Measurements from ENCODE around the gene MLLT11. TPM values are rescaled to one million over a fixed set of nuclear protein-coding genes. Genes with fewer than 3 reads are reported as not detected.

The MLLT11 gene
- total RNA-seq, 1 donor from 2014 or later = 16.3 TPM

- Mint-ChIP-seq H3K27ac (peak overlapping the region; percentile 69), H3K4me1 (peaks cover 23% of the 10 kb centered on the region), H3K27me3 (ENCODE audit: low read depth) (no peaks in the 10 kb centered on the region), H3K9me3 (no peaks in the 10 kb centered on the region), H3K4me3 (no peak overlapping the region), H3K36me3 (peaks cover 10% of the 10 kb centered on the region)
- TF ChIP-seq CTCF (IDR thresholded peaks at IDR 0.05; ENCODE audit: unreplicated experiment) = no peak
- no peak for DNase-seq (ENCODE audit: low spot score in 2 of 2, unreplicated experiment in 2 of 2)
Observed at GRCh38 chr1:151050051-151050688, 10.0 kb upstream of the MLLT11 start.

- Mint-ChIP-seq H3K27me3 (ENCODE audit: low read depth) (no peaks in the 10 kb centered on the region), H3K36me3 (peaks cover 17% of the 10 kb centered on the region), H3K27ac (peak overlapping the region; percentile 64), H3K4me1 (peaks cover 29% of the 10 kb centered on the region), H3K4me3 (no peak overlapping the region), H3K9me3 (no peaks in the 10 kb centered on the region)
- TF ChIP-seq CTCF (IDR thresholded peaks at IDR 0.05; ENCODE audit: unreplicated experiment) = no peak
- no peak for DNase-seq (ENCODE audit: low spot score in 2 of 2, unreplicated experiment in 2 of 2)
Observed at GRCh38 chr1:151051356-151052009, 8.7 kb upstream of the MLLT11 start.

GRCh38 chr1:151054971-151055547 lies 5.1 kb upstream of the MLLT11 start:
- Mint-ChIP-seq H3K36me3 (peaks cover 17% of the 10 kb centered on the region), H3K27ac (no peak overlapping the region), H3K4me3 (no peak overlapping the region)

GRCh38 chr1:151055581-151055980 lies 4.6 kb upstream of the MLLT11 start:
- H3K4me3 Mint-ChIP-seq = no peak overlapping the region
- peaks cover 17% of the 10 kb centered on the region for H3K36me3 Mint-ChIP-seq
- no peaks in the 10 kb centered on the region for H3K9me3 Mint-ChIP-seq
- DNase-seq (ENCODE audit: low spot score in 2 of 2, unreplicated experiment in 2 of 2) = no peak
- no peak overlapping the region for H3K27ac Mint-ChIP-seq
- TF ChIP-seq CTCF (IDR thresholded peaks at IDR 0.05; ENCODE audit: unreplicated experiment) = no peak
- H3K27me3 Mint-ChIP-seq (ENCODE audit: low read depth) = no peaks in the 10 kb centered on the region
- peaks cover 33% of the 10 kb centered on the region for H3K4me1 Mint-ChIP-seq

More at GRCh38 chr1:151054971-151055547, 5.1 kb upstream of the MLLT11 start:
- no peak for DNase-seq (ENCODE audit: low spot score in 2 of 2, unreplicated experiment in 2 of 2)
- TF ChIP-seq CTCF (IDR thresholded peaks at IDR 0.05; ENCODE audit: unreplicated experiment) = no peak
- Mint-ChIP-seq H3K27me3 (ENCODE audit: low read depth) (no peaks in the 10 kb centered on the region), H3K4me1 (peaks cover 31% of the 10 kb centered on the region), H3K9me3 (no peaks in the 10 kb centered on the region)

GRCh38 chr1:151056149-151056548 lies 4.0 kb upstream of the MLLT11 start:
- H3K27ac Mint-ChIP-seq = peak overlapping the region; percentile 77
- H3K9me3 Mint-ChIP-seq = no peaks in the 10 kb centered on the region
- H3K4me3 Mint-ChIP-seq = no peak overlapping the region

More at GRCh38 chr1:151056149-151056548, 4.0 kb upstream of the MLLT11 start:
- DNase-seq (ENCODE audit: low spot score in 2 of 2, unreplicated experiment in 2 of 2) = no peak
- H3K4me1 Mint-ChIP-seq = peaks cover 39% of the 10 kb centered on the region
- no peak for TF ChIP-seq CTCF (IDR thresholded peaks at IDR 0.05; ENCODE audit: unreplicated experiment)
- no peaks in the 10 kb centered on the region for H3K27me3 Mint-ChIP-seq (ENCODE audit: low read depth)
- H3K36me3 Mint-ChIP-seq = peaks cover 17% of the 10 kb centered on the region

Data from mesothelial cell of epicardium (in vitro differentiated cells).